HEK293 (cell line): ENCODE results near the gene NRGN.

ENCODE experiments used
- CTCF ChIA-PET: fragments of 350-600 bp; formaldehyde crosslinking; extraction: SDS; loops from one replicate; lab custom pipeline; 2021; ENCODE audit warnings: antibody characterized with exemption; lab: Yijun Ruan, JAX
- POLR2A ChIA-PET: fragments of 300-600 bp; formaldehyde crosslinking; extraction: SDS; loops from one replicate; lab custom pipeline; 2020; ENCODE audit warnings: antibody characterized with exemption, inconsistent platforms; lab: Yijun Ruan, JAX
- H3K27ac ChIP-seq: fragments of 200-500 bp; sonication (Bioruptor generic); 2 replicates; pipeline ENCODE4 v1.5.1; 2014; ENCODE audit warnings: low read depth, low read length, control low read depth, inconsistent platforms; ENCODE audit errors: extremely low read depth
- H3K36me3 ChIP-seq, 2 experiments: fragments of 200-500 bp in 1 of 2; sonication (Bioruptor generic) in 1 of 2; 1 replicate in 1 of 2; 2 replicates in 1 of 2; pipeline ENCODE4 v1.5.1; 2014 to 2017; ENCODE audit warnings: inconsistent platforms in 2 of 2, low read length in 2 of 2; ENCODE audit not compliant: control insufficient read depth in 2 of 2, insufficient read depth in 1 of 2
- H3K4me1 ChIP-seq: fragments of 200-500 bp; sonication (Bioruptor generic); 2 replicates; pipeline ENCODE4 v1.5.1; 2014; ENCODE audit warnings: mild to moderate bottlenecking, low read length, inconsistent platforms; ENCODE audit not compliant: control insufficient read depth, insufficient read depth
- H3K4me3 ChIP-seq: 2 replicates; pipeline ENCODE4 v1.5.1; 2011; ENCODE audit warnings: low read depth, mild to moderate bottlenecking, control low read depth, low read length, moderate library complexity
- H3K9me3 ChIP-seq: fragments of 200-500 bp; sonication (Bioruptor generic); 2 replicates; pipeline ENCODE4 v1.5.1; 2014; ENCODE audit warnings: low read depth, low read length, inconsistent platforms; ENCODE audit not compliant: control insufficient read depth, insufficient read depth
- BCL11A ChIP-seq: fragments of 450-650 bp; formaldehyde crosslinking; IDR thresholded peaks from 2 replicates; pipeline ENCODE4 v1.5.1; 2016; ENCODE audit warnings: low read depth, missing biosample characterization, missing genetic modification characterization
- KLF16 ChIP-seq: fragments of 450-650 bp; formaldehyde crosslinking; IDR thresholded peaks from 2 replicates; pipeline ENCODE4 v1.5.1; 2017; ENCODE audit warnings: missing biosample characterization, missing genetic modification characterization
- SP3 ChIP-seq: fragments of 450-650 bp; formaldehyde crosslinking; IDR thresholded peaks from 2 replicates; pipeline ENCODE4 v1.5.1; 2016; ENCODE audit warnings: missing biosample characterization, missing genetic modification characterization
- TRIM28 ChIP-seq: IDR thresholded peaks from 2 replicates; pipeline ENCODE4 v1.6.1; 2011; ENCODE audit warnings: low read length, control low read depth, borderline replicate concordance
- ZBTB26 ChIP-seq: fragments of 450-650 bp; formaldehyde crosslinking; optimal IDR thresholded peaks from 2 replicates; pipeline ENCODE3; 2016; ENCODE audit warnings: missing biosample characterization, mild to moderate bottlenecking, missing genetic modification characterization
- ZFP69B ChIP-seq: fragments of 450-650 bp; formaldehyde crosslinking; IDR thresholded peaks from 2 replicates; pipeline ENCODE4 v1.5.1; 2016; ENCODE audit warnings: missing biosample characterization, missing genetic modification characterization
- ZIC2 ChIP-seq: fragments of 450-650 bp; formaldehyde crosslinking; IDR thresholded peaks from 2 replicates; pipeline ENCODE4 v1.5.1; 2016; ENCODE audit warnings: missing biosample characterization, missing genetic modification characterization
- ZNF114 ChIP-seq: fragments of 450-650 bp; formaldehyde crosslinking; IDR thresholded peaks from 2 replicates; pipeline ENCODE4 v1.5.0; 2017; ENCODE audit warnings: missing biosample characterization, missing genetic modification characterization
- ZNF184 ChIP-seq: fragments of 450-650 bp; IDR thresholded peaks from 2 replicates; pipeline ENCODE4 v1.5.1; 2018; ENCODE audit warnings: missing biosample characterization, mild to moderate bottlenecking, missing genetic modification characterization
- ZNF24 ChIP-seq: fragments of 450-650 bp; formaldehyde crosslinking; IDR thresholded peaks from 2 replicates; pipeline ENCODE4 v1.5.1; 2016; ENCODE audit warnings: missing biosample characterization, missing genetic modification characterization
- ZNF292 ChIP-seq: fragments of 450-650 bp; formaldehyde crosslinking; IDR thresholded peaks from 2 replicates; pipeline ENCODE4 v1.5.1; 2016; ENCODE audit warnings: low read depth, missing biosample characterization, missing genetic modification characterization, borderline replicate concordance
- ZNF426 ChIP-seq: fragments of 450-650 bp; formaldehyde crosslinking; IDR thresholded peaks from 2 replicates; pipeline ENCODE4 v1.5.1; 2017; ENCODE audit warnings: missing biosample characterization, missing genetic modification characterization, mild to moderate bottlenecking, inconsistent platforms, moderate library complexity
- ZNF433 ChIP-seq: fragments of 450-650 bp; formaldehyde crosslinking; IDR thresholded peaks from 2 replicates; pipeline ENCODE4 v1.5.1; 2016; ENCODE audit warnings: missing biosample characterization, missing genetic modification characterization, low read depth
- ZNF513 ChIP-seq: fragments of 450-650 bp; IDR thresholded peaks from 2 replicates; pipeline ENCODE4 v1.5.1; 2018; ENCODE audit warnings: missing biosample characterization, missing genetic modification characterization
- ZNF529 ChIP-seq: fragments of 450-650 bp; formaldehyde crosslinking; IDR thresholded peaks from 2 replicates; pipeline ENCODE4 v1.5.1; 2017; ENCODE audit warnings: missing genetic modification characterization, missing biosample characterization; ENCODE audit not compliant: insufficient replicate concordance
- ZNF548 ChIP-seq: fragments of 450-650 bp; formaldehyde crosslinking; IDR thresholded peaks from 2 replicates; pipeline ENCODE4 v1.5.1; 2016; ENCODE audit warnings: missing biosample characterization, missing genetic modification characterization
- ZNF610 ChIP-seq: fragments of 450-650 bp; formaldehyde crosslinking; IDR thresholded peaks from 2 replicates; pipeline ENCODE4 v1.5.1; 2016; ENCODE audit warnings: missing biosample characterization, missing genetic modification characterization, borderline replicate concordance
- ZNF624 ChIP-seq: fragments of 450-650 bp; formaldehyde crosslinking; IDR thresholded peaks from 2 replicates; pipeline ENCODE4 v1.5.1; 2017; ENCODE audit warnings: missing biosample characterization, missing genetic modification characterization
- ZNF654 ChIP-seq: fragments of 450-650 bp; formaldehyde crosslinking; IDR thresholded peaks from 2 replicates; pipeline ENCODE4 v1.5.1; 2016; ENCODE audit warnings: low read depth, missing biosample characterization, missing genetic modification characterization
- ZNF837 ChIP-seq: fragments of 450-650 bp; formaldehyde crosslinking; IDR thresholded peaks from 2 replicates; pipeline ENCODE4 v1.5.1; 2016; ENCODE audit warnings: missing biosample characterization, missing genetic modification characterization
- ZXDB ChIP-seq: fragments of 450-650 bp; formaldehyde crosslinking; IDR thresholded peaks from 2 replicates; pipeline ENCODE4 v1.5.1; 2016; ENCODE audit warnings: missing biosample characterization, missing genetic modification characterization
- TF ChIP-seq, protein P1 (sequence below): IDR thresholded peaks from 2 replicates; pipeline ENCODE4 v1.6.1; 2011; ENCODE audit warnings: mild to moderate bottlenecking, low read depth, low read length, borderline replicate concordance
- TF ChIP-seq, protein P2 (sequence below): fragments of 450-650 bp; formaldehyde crosslinking; IDR thresholded peaks from 2 replicates; pipeline ENCODE4 v1.5.1; 2016; ENCODE audit warnings: missing biosample characterization, missing genetic modification characterization
- TF ChIP-seq, protein P3 (sequence below): fragments of 450-650 bp; formaldehyde crosslinking; conservative IDR thresholded peaks from 2 replicates; pipeline ENCODE4 v1.5.1; 2016; ENCODE audit warnings: low read depth, missing biosample characterization, missing genetic modification characterization
- TF ChIP-seq, protein P4 (sequence below): fragments of 450-650 bp; formaldehyde crosslinking; IDR thresholded peaks from 2 replicates; pipeline ENCODE4 v1.5.1; 2016; ENCODE audit warnings: missing biosample characterization, missing genetic modification characterization

NRGN gene

DNA sequence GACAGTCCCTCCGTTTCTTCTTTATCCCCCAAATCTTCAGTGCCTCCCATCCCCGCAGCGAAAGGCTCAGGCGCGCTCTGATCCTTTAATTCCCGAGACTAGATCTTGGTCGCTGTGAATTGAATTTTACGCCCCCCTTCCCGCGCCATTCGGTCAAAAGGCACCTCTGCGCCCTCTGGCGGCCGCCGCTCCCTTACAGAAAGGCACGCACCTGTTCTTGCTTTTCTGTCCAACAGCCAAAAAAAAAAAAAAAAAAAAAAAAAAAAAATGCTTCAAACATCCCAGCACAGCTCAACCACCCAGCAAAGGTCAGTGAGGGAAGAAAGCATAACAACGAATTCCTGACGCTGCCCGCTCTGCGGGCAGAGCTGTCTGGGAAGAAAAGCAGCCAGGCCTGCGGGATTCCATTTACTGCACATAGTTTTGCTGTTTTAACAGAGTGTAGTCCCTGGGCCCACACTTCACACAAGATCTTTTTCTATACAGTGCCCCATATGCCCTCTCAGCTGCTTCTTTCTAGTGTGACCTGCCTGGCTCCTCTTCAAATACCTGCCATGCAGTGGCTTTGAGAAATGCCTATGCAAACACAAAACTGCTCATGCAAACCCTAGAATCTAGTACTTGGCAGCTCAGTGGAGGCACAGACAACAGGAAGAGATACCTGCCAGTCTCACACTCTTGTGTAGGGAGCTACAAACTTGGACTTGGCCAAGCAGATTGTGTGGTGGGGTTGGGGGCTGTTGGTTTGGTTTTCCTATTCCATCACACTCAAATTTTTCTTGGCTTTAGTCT lies 23.6 kb downstream of the NRGN start:
- Histone ChIP-seq H3K4me3 (peak overlapping the region; percentile 57), H3K4me1 (no peaks in the 10 kb centered on the region), H3K36me3 (peaks cover 0 to 23% of the 10 kb centered on the region in 2 experiments; a peak in 1 of 3 replicates), H3K27ac (no peak overlapping the region; the same call in 1 of the 2 replicates), H3K9me3 (no peaks in the 10 kb centered on the region)
- CTCF ChIA-PET: interaction anchor here (0.6 to 4.3 kb wide), 32 partner anchors 8 to 1430 kb away, joined by 3 to 42 read pairs (median 4); no protein-coding TSS in a partner anchor
- POLR2A ChIA-PET: interaction anchor here (0.6 to 2.6 kb wide), 8 partner anchors 10 to 90 kb away, joined by 3 to 14 read pairs (median 8); partner anchors contain the start of genes MSANTD2, SIAE and SPA17
- TF ChIP-seq ZNF24 (tag by site-specific recombination) (0 out of 2 replicates have a peak, but pooled peaks have one; percentile 24), ZNF624 (tag by site-specific recombination) (no peak), ZNF610 (tag by site-specific recombination) (0 out of 2 replicates have a peak, but pooled peaks have one; percentile 36), ZNF837 (no peak), ZNF654 (tag by site-specific recombination) (peak; percentile 37), TRIM28 (no peak), ZNF114 (no peak), ZNF184 (no peak), ZFP69B (no peak), ZNF292 (tag by site-specific recombination) (no peak), ZNF529 (tag by site-specific recombination) (no peak), ZNF433 (tag by site-specific recombination) (no peak), ZNF426 (tag by site-specific recombination) (no peak), ZIC2 (no peak), KLF16 (tag by site-specific recombination) (no peak), ZBTB26 (tag by site-specific recombination) (no peak), ZNF548 (tag by site-specific recombination) (no peak), SP3 (peak; percentile 7; the same call in 1 of the 2 replicates), BCL11A (tag by site-specific recombination) (no peak), ZXDB (tag by site-specific recombination) (0 out of 2 replicates have a peak, but pooled peaks have one; percentile 33), ZNF513 (no peak)
- TF ChIP-seq, protein P1, sequence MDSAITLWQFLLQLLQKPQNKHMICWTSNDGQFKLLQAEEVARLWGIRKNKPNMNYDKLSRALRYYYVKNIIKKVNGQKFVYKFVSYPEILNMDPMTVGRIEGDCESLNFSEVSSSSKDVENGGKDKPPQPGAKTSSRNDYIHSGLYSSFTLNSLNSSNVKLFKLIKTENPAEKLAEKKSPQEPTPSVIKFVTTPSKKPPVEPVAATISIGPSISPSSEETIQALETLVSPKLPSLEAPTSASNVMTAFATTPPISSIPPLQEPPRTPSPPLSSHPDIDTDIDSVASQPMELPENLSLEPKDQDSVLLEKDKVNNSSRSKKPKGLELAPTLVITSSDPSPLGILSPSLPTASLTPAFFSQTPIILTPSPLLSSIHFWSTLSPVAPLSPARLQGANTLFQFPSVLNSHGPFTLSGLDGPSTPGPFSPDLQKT: no peak
- TF ChIP-seq, protein P2, sequence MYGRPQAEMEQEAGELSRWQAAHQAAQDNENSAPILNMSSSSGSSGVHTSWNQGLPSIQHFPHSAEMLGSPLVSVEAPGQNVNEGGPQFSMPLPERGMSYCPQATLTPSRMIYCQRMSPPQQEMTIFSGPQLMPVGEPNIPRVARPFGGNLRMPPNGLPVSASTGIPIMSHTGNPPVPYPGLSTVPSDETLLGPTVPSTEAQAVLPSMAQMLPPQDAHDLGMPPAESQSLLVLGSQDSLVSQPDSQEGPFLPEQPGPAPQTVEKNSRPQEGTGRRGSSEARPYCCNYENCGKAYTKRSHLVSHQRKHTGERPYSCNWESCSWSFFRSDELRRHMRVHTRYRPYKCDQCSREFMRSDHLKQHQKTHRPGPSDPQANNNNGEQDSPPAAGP (tag by site-specific recombination): peak; percentile 26; the same call in 1 of the 2 replicates
- TF ChIP-seq, protein P3, sequence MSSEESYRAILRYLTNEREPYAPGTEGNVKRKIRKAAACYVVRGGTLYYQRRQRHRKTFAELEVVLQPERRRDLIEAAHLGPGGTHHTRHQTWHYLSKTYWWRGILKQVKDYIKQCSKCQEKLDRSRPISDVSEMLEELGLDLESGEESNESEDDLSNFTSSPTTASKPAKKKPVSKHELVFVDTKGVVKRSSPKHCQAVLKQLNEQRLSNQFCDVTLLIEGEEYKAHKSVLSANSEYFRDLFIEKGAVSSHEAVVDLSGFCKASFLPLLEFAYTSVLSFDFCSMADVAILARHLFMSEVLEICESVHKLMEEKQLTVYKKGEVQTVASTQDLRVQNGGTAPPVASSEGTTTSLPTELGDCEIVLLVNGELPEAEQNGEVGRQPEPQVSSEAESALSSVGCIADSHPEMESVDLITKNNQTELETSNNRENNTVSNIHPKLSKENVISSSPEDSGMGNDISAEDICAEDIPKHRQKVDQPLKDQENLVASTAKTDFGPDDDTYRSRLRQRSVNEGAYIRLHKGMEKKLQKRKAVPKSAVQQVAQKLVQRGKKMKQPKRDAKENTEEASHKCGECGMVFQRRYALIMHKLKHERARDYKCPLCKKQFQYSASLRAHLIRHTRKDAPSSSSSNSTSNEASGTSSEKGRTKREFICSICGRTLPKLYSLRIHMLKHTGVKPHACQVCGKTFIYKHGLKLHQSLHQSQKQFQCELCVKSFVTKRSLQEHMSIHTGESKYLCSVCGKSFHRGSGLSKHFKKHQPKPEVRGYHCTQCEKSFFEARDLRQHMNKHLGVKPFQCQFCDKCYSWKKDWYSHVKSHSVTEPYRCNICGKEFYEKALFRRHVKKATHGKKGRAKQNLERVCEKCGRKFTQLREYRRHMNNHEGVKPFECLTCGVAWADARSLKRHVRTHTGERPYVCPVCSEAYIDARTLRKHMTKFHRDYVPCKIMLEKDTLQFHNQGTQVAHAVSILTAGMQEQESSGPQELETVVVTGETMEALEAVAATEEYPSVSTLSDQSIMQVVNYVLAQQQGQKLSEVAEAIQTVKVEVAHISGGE: no peak
- TF ChIP-seq, protein P4, sequence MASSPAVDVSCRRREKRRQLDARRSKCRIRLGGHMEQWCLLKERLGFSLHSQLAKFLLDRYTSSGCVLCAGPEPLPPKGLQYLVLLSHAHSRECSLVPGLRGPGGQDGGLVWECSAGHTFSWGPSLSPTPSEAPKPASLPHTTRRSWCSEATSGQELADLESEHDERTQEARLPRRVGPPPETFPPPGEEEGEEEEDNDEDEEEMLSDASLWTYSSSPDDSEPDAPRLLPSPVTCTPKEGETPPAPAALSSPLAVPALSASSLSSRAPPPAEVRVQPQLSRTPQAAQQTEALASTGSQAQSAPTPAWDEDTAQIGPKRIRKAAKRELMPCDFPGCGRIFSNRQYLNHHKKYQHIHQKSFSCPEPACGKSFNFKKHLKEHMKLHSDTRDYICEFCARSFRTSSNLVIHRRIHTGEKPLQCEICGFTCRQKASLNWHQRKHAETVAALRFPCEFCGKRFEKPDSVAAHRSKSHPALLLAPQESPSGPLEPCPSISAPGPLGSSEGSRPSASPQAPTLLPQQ (tag by site-specific recombination): 0 out of 2 replicates have a peak, but pooled peaks have one; percentile 16
